ENCODE measurements around the gene YTHDF1. TPM values are rescaled to one million over a fixed set of nuclear protein-coding genes. Genes with fewer than 3 reads are reported as not detected.

Gene YTHDF1
- total RNA-seq, 1 experiment from 2014 or later, result 196 TPM

DNA sequence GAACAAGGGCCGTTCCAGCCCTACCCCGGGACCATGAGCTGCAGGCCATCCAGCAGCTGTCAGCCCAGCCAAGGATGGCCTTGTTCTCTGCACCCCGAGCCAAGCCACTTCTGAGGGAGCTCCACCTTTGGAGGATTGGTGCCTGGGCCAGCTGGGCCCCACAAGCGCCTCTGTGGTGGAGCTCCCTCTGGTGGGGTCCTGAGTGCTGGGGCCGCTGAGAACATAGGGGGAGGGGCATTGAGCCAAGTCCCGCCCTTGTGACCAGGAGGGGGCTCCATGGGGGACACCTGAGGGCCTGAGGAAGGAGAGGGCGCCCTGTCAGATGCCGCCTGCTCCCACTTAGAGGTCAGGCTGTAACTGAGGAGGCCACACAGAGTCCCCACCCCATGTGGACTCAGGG lies 43.2 kb downstream of the YTHDF1 start:
- Mint-ChIP-seq H3K36me3 (ENCODE audit: insufficient read depth, unreplicated experiment) (peaks cover 20% of the 10 kb centered on the region), H3K4me1 (ENCODE audit: low read depth, unreplicated experiment) (peaks cover 6% of the 10 kb centered on the region), H3K27ac (ENCODE audit: unreplicated experiment) (no peak overlapping the region), H3K27me3 (ENCODE audit: insufficient read depth, unreplicated experiment) (peaks cover 32% of the 10 kb centered on the region), H3K9me3 (ENCODE audit: unreplicated experiment) (peaks cover 10% of the 10 kb centered on the region), H3K4me3 (ENCODE audit: unreplicated experiment) (no peak overlapping the region)
- ChIA-PET CTCF (interaction anchor here (0.8 to 1.6 kb wide), 7 partner anchors 61 to 200 kb away, joined by 3 to 14 read pairs (median 3); no protein-coding TSS in a partner anchor), POLR2A (no interaction called here)
- Histone ChIP-seq H3K27me3 (replicated peaks; ENCODE audit: control insufficient read depth, insufficient read depth, low read length) (peaks cover 7% of the 10 kb centered on the region; the same call in 1 of the 2 replicates), H3K9me3 (0 out of 2 replicates have a peak, but pooled peaks cover 3% of the 10 kb centered on the region), H3K36me3 (ENCODE audit: control insufficient read depth, insufficient read depth, low read length) (no peaks in the 10 kb centered on the region), H3K4me3 (ENCODE audit: low read depth, low read length) (no peak overlapping the region), H3K4me1 (peaks cover 30% of the 10 kb centered on the region)
- no TSS peak for BruUV-seq (replicated peaks)
- DNase-seq, result peak in 1 of 2 experiments; percentile 67
- intact Hi-C loops (cut with micrococcal nuclease; ENCODE audit: unreplicated experiment), result loop anchor here (5.0 kb wide), 1 partner anchor 55 kb away; no protein-coding TSS in a partner anchor
- TF ChIP-seq, protein P1, sequence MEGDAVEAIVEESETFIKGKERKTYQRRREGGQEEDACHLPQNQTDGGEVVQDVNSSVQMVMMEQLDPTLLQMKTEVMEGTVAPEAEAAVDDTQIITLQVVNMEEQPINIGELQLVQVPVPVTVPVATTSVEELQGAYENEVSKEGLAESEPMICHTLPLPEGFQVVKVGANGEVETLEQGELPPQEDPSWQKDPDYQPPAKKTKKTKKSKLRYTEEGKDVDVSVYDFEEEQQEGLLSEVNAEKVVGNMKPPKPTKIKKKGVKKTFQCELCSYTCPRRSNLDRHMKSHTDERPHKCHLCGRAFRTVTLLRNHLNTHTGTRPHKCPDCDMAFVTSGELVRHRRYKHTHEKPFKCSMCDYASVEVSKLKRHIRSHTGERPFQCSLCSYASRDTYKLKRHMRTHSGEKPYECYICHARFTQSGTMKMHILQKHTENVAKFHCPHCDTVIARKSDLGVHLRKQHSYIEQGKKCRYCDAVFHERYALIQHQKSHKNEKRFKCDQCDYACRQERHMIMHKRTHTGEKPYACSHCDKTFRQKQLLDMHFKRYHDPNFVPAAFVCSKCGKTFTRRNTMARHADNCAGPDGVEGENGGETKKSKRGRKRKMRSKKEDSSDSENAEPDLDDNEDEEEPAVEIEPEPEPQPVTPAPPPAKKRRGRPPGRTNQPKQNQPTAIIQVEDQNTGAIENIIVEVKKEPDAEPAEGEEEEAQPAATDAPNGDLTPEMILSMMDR (IDR thresholded peaks at IDR 0.05; ENCODE audit: insufficient read depth in 1 of 2, low read depth in 1 of 2, low read length in 1 of 2, severe bottlenecking in 1 of 2, unreplicated experiment in 1 of 2), result peak; percentile 52 to 66

DNA sequence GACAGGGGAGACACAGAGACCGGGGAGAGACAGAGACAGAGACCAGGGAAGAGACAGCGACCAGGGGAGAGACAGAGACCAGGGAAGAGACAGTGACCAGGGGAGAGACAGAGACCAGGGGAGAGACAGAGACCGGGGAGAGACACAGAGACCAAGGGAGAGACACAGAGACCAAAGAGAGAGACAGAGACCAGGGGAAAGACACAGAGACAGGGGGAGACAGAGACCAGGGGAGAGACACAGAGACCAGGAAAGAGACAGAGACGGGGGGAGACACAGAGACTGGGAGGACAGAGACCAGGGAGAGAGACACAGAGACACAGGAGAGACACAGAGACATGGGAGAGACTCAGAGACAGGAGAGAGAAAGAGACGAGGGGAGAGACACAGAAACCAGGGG lies 43.9 kb downstream of the YTHDF1 start:
- ChIA-PET CTCF (interaction anchor here (0.8 to 1.6 kb wide), 4 partner anchors 88 to 199 kb away, joined by 3 to 14 read pairs (median 4); no protein-coding TSS in a partner anchor), POLR2A (no interaction called here)
- H3K9me3 ChIP-seq, result 0 out of 2 replicates have a peak, but pooled peaks cover 5% of the 10 kb centered on the region
- H3K4me1 ChIP-seq, result peaks cover 30% of the 10 kb centered on the region
- peaks cover 7% of the 10 kb centered on the region; the same call in 1 of the 2 replicates for H3K27me3 ChIP-seq (replicated peaks; ENCODE audit: control insufficient read depth, insufficient read depth, low read length)
- intact Hi-C loops (cut with micrococcal nuclease; ENCODE audit: unreplicated experiment), result loop anchor here (5.0 kb wide), 1 partner anchor 55 kb away; no protein-coding TSS in a partner anchor
- no peak overlapping the region for H3K4me3 ChIP-seq (ENCODE audit: low read depth, low read length)
- no peak for DNase-seq
- TF ChIP-seq, protein P1 (IDR thresholded peaks at IDR 0.05; ENCODE audit: insufficient read depth in 1 of 2, low read depth in 1 of 2, low read length in 1 of 2, severe bottlenecking in 1 of 2, unreplicated experiment in 1 of 2), result no peak
- peaks cover 10% of the 10 kb centered on the region for H3K9me3 Mint-ChIP-seq (ENCODE audit: unreplicated experiment)
- no TSS peak for BruUV-seq (replicated peaks)
- no peak overlapping the region for H3K27ac Mint-ChIP-seq (ENCODE audit: unreplicated experiment)
- no peaks in the 10 kb centered on the region for H3K36me3 ChIP-seq (ENCODE audit: control insufficient read depth, insufficient read depth, low read length)
- H3K4me1 Mint-ChIP-seq (ENCODE audit: low read depth, unreplicated experiment), result peaks cover 6% of the 10 kb centered on the region
- peaks cover 31% of the 10 kb centered on the region for H3K27me3 Mint-ChIP-seq (ENCODE audit: insufficient read depth, unreplicated experiment)
- no peak overlapping the region for H3K4me3 Mint-ChIP-seq (ENCODE audit: unreplicated experiment)
- H3K36me3 Mint-ChIP-seq (ENCODE audit: insufficient read depth, unreplicated experiment), result peaks cover 22% of the 10 kb centered on the region

DNA sequence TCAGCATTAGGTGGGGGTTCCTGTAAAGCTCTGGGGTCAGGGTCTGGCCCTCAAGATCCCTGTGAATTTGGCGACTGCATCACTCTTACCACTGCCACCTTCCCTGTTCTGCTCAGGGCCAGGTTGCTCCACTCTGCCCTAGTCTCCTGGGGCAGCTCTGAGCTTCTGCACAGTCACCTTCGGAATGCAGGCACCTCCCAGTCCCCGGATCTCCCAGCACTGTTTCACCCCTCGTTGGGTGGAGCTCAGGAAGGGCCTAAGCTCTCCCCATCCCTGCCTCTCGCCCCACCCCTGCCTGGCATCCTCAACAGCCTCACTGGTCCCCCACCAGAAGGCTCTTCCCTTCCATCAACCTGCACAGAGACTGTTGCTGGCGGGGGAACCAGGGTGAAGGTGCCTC lies 46.2 kb downstream of the YTHDF1 start:
- peaks cover 20% of the 10 kb centered on the region for H3K27me3 Mint-ChIP-seq (ENCODE audit: insufficient read depth, unreplicated experiment)
- CTCF ChIA-PET, result interaction anchor here (0.9 kb wide), 1 partner anchor 11 kb away, joined by 3 read pairs; no protein-coding TSS in a partner anchor
- peaks cover 6% of the 10 kb centered on the region for H3K4me1 Mint-ChIP-seq (ENCODE audit: low read depth, unreplicated experiment)
- peaks cover 11% of the 10 kb centered on the region for H3K4me1 ChIP-seq
- H3K9me3 Mint-ChIP-seq (ENCODE audit: unreplicated experiment), result peaks cover 10% of the 10 kb centered on the region
- TF ChIP-seq, protein P1 (IDR thresholded peaks at IDR 0.05; ENCODE audit: insufficient read depth in 1 of 2, low read depth in 1 of 2, low read length in 1 of 2, severe bottlenecking in 1 of 2, unreplicated experiment in 1 of 2), result no peak
- intact Hi-C loops (cut with micrococcal nuclease; ENCODE audit: unreplicated experiment), result loop anchor here (5.0 kb wide), 1 partner anchor 52 kb away; no protein-coding TSS in a partner anchor
- peaks cover 5% of the 10 kb centered on the region; the same call in 1 of the 2 replicates for H3K27me3 ChIP-seq (replicated peaks; ENCODE audit: control insufficient read depth, insufficient read depth, low read length)
- H3K4me3 Mint-ChIP-seq (ENCODE audit: unreplicated experiment), result no peak overlapping the region
- no peak for DNase-seq
- no TSS peak for BruUV-seq (replicated peaks)
- H3K36me3 ChIP-seq (ENCODE audit: control insufficient read depth, insufficient read depth, low read length), result no peaks in the 10 kb centered on the region
- no peak overlapping the region for H3K4me3 ChIP-seq (ENCODE audit: low read depth, low read length)
- peaks cover 19% of the 10 kb centered on the region for H3K36me3 Mint-ChIP-seq (ENCODE audit: insufficient read depth, unreplicated experiment)
- 0 out of 2 replicates have a peak, but pooled peaks cover 5% of the 10 kb centered on the region for H3K9me3 ChIP-seq
- no peak overlapping the region for H3K27ac Mint-ChIP-seq (ENCODE audit: unreplicated experiment)
- POLR2A ChIA-PET, result no interaction called here

Measured in Caco-2 (cell line).